IMR-90 (cell line): ENCODE data around the gene C17orf107. TPM values are rescaled to one million over a fixed set of nuclear protein-coding genes. Genes with fewer than 3 reads are reported as not detected.

Source experiments
- ATAC-seq: fragments of 200-7000 bp; cut with Tn5 transposase; 2 replicates; pipeline ENCODE4 v1.9.1; 2020; ENCODE audit warnings: low read depth, mild to moderate bottlenecking, moderate library complexity
- BruUV-seq: library from RNA; stranded (reverse); fragments of 400-500 nt; replicated peaks from 2 replicates; lab custom pipeline; 2021; lab: Mats Ljungman, UMichigan
- CTCF ChIA-PET: fragments of 300-600 bp; formaldehyde crosslinking; extraction: SDS; loops from one replicate; lab custom pipeline; 2021; ENCODE audit warnings: antibody characterized with exemption; lab: Yijun Ruan, JAX
- POLR2A ChIA-PET: fragments of 300-600 bp; sonication (Branson Sonifier 250); formaldehyde crosslinking; loops from one replicate; lab custom pipeline; 2022; ENCODE audit warnings: antibody characterized with exemption; ENCODE audit not compliant: unreplicated experiment; lab: Charles Lee
- DNase-seq: peaks from one replicate; pipeline ENCODE4 v3.0.0; 2013
- H2AFZ ChIP-seq: replicated peaks from 2 replicates; pipeline ENCODE3; 2013; ENCODE audit warnings: low read length, mild to moderate bottlenecking; ENCODE audit not compliant: poor library complexity
- H2AK5ac ChIP-seq: 2 replicates; pipeline ENCODE4 v1.6.1; 2013; ENCODE audit warnings: low read depth, low read length, inconsistent platforms
- H2AK9ac ChIP-seq: replicated peaks from 2 replicates; pipeline ENCODE3; 2013; ENCODE audit warnings: mild to moderate bottlenecking, low read depth, low read length, moderate library complexity; ENCODE audit not compliant: poor library complexity
- H2BK120ac ChIP-seq: 2 replicates; pipeline ENCODE4 v1.6.1; 2013; ENCODE audit warnings: low read depth, low read length, inconsistent platforms
- H2BK15ac ChIP-seq: 3 replicates; pipeline ENCODE4 v1.6.1; 2013; ENCODE audit warnings: low read depth, low read length, inconsistent platforms
- H2BK20ac ChIP-seq: 2 replicates; pipeline ENCODE4 v1.6.1; 2013; ENCODE audit warnings: low read depth, mild to moderate bottlenecking, inconsistent platforms, low read length, moderate library complexity
- H2BK5ac ChIP-seq: 2 replicates; pipeline ENCODE4 v1.6.1; 2013; ENCODE audit warnings: mild to moderate bottlenecking, low read depth, low read length, inconsistent platforms; ENCODE audit not compliant: poor library complexity, severe bottlenecking
- H3K14ac ChIP-seq: replicated peaks from 2 replicates; pipeline ENCODE4 v1.6.1; 2013; ENCODE audit warnings: low read depth, low read length, inconsistent platforms
- H3K18ac ChIP-seq: 2 replicates; pipeline ENCODE4 v1.6.1; 2013; ENCODE audit warnings: low read depth, low read length, control low read depth
- H3K23ac ChIP-seq: 2 replicates; pipeline ENCODE4 v1.6.1; 2013; ENCODE audit warnings: low read depth, low read length, inconsistent platforms
- H3K27ac ChIP-seq: 2 replicates; pipeline ENCODE4 v1.5.1; 2013; ENCODE audit warnings: mild to moderate bottlenecking, control low read depth, low read length; ENCODE audit not compliant: insufficient read depth
- H3K27me3 ChIP-seq: 2 replicates; pipeline ENCODE4 v1.6.1; 2013; ENCODE audit warnings: low read length; ENCODE audit not compliant: control insufficient read depth, insufficient read depth
- H3K36me3 ChIP-seq: 2 replicates; pipeline ENCODE4 v1.6.1; 2013; ENCODE audit warnings: low read length, mixed read lengths; ENCODE audit not compliant: control insufficient read depth, insufficient read depth
- H3K4ac ChIP-seq: 2 replicates; pipeline ENCODE4 v1.6.1; 2013; ENCODE audit warnings: low read depth, low read length, inconsistent platforms
- H3K4me1 ChIP-seq: 2 replicates; pipeline ENCODE4 v1.6.1; 2013; ENCODE audit warnings: low read length, mixed read lengths; ENCODE audit not compliant: control insufficient read depth, insufficient read depth
- H3K4me2 ChIP-seq: 2 replicates; pipeline ENCODE4 v1.6.1; 2013; ENCODE audit warnings: low read depth, mild to moderate bottlenecking, control low read depth, low read length, moderate library complexity
- H3K4me3 ChIP-seq: 2 replicates; pipeline ENCODE4 v1.5.1; 2013; ENCODE audit warnings: low read depth, mild to moderate bottlenecking, control low read depth, low read length, moderate library complexity; ENCODE audit not compliant: insufficient read depth
- H3K56ac ChIP-seq: 2 replicates; pipeline ENCODE4 v1.6.1; 2013; ENCODE audit warnings: low read length, inconsistent platforms; ENCODE audit not compliant: insufficient read depth; ENCODE audit errors: extremely low read depth
- H3K79me1 ChIP-seq, 2 experiments: 2 replicates each; pipeline ENCODE4 v1.6.1; 2013; ENCODE audit warnings: low read length in 2 of 2, inconsistent platforms in 1 of 2, low read depth in 1 of 2
- H3K9ac ChIP-seq: 2 replicates; pipeline ENCODE4 v1.6.1; 2013; ENCODE audit warnings: low read depth, low read length, control low read depth
- H3K9me1 ChIP-seq: 2 replicates; pipeline ENCODE4 v1.6.1; 2013; ENCODE audit warnings: low read length, inconsistent platforms; ENCODE audit not compliant: insufficient read depth
- H3K9me3 ChIP-seq: 2 replicates; pipeline ENCODE4 v1.6.1; 2013; ENCODE audit warnings: low read length; ENCODE audit not compliant: control insufficient read depth, insufficient read depth
- H4K20me1 ChIP-seq: 2 replicates; pipeline ENCODE4 v1.6.1; 2013; ENCODE audit warnings: low read length, inconsistent platforms; ENCODE audit not compliant: insufficient read depth
- H4K5ac ChIP-seq: 2 replicates; pipeline ENCODE4 v1.6.1; 2013; ENCODE audit warnings: mild to moderate bottlenecking, low read depth, low read length, control low read depth
- H4K8ac ChIP-seq, 2 experiments: 2 replicates each; pipeline ENCODE4 v1.6.1; 2013; ENCODE audit warnings: low read depth in 2 of 2, low read length in 2 of 2, control low read depth in 1 of 2, inconsistent platforms in 1 of 2
- H4K91ac ChIP-seq: 2 replicates; pipeline ENCODE4 v1.6.1; 2013; ENCODE audit warnings: low read depth, low read length, inconsistent platforms; ENCODE audit not compliant: insufficient read depth
- CEBPB ChIP-seq: IDR thresholded peaks from 2 replicates; pipeline ENCODE4 v1.6.1; 2012; ENCODE audit warnings: low read depth, low read length, improper control_type of control experiment
- CHD1 ChIP-seq: IDR thresholded peaks from 2 replicates; pipeline ENCODE4 v1.6.1; 2012; ENCODE audit warnings: low read depth, low read length, improper control_type of control experiment
- FOS ChIP-seq: fragments of 150-350 bp; IDR thresholded peaks from 2 replicates; pipeline ENCODE4 v1.6.1; 2016; ENCODE audit warnings: low read depth, low read length
- MAFK ChIP-seq: IDR thresholded peaks from 2 replicates; pipeline ENCODE4 v1.6.1; 2012; ENCODE audit warnings: low read depth, low read length, improper control_type of control experiment
- MXI1 ChIP-seq: IDR thresholded peaks from 2 replicates; pipeline ENCODE4 v1.6.1; 2012; ENCODE audit warnings: low read depth, mild to moderate bottlenecking, low read length, moderate library complexity, borderline replicate concordance
- POLR2A ChIP-seq: IDR thresholded peaks from 2 replicates; pipeline ENCODE4 v1.6.1; 2012; ENCODE audit warnings: mild to moderate bottlenecking, low read depth, low read length
- SMC3 ChIP-seq: fragments of 150-350 bp; IDR thresholded peaks from 2 replicates; pipeline ENCODE4 v1.6.1; 2016; ENCODE audit warnings: low read depth, mild to moderate bottlenecking, antibody characterized with exemption, low read length, moderate library complexity
- USF2 ChIP-seq: fragments of 150-350 bp; IDR thresholded peaks from 2 replicates; pipeline ENCODE4 v1.6.1; 2017; ENCODE audit warnings: mild to moderate bottlenecking, antibody characterized with exemption, low read length, low read depth
- WGBS, 2 experiments: methylation state at CpG; one replicate each; pipeline versions ENCODE4 v1.1.5 to v1.1.7; 2013; ENCODE audit warnings: missing lambda C conversion rate in 2 of 2; ENCODE audit not compliant: insufficient read length in 1 of 2; ENCODE audit errors: extremely low coverage in 2 of 2; 5-methylcytosine and 5-hydroxymethylcytosine counted together
- dilution Hi-C: fragments of 300-500 bp; cut with HindIII; formaldehyde crosslinking; loops from one replicate; pipeline ENCODE4 v1.14.3; 2018; ENCODE audit warnings: low sequenced_read_pairs; ENCODE audit not compliant: unreplicated experiment
- in situ Hi-C: fragments of 300-500 bp; cut with MboI; formaldehyde crosslinking; loops from 3 replicates; pipeline ENCODE4 v1.14.3; 2019; ENCODE audit warnings: low sequenced_read_pairs, inconsistent platforms, mixed read lengths
- intact Hi-C: fragments of 100-400 bp; cut with micrococcal nuclease; formaldehyde crosslinking; loops from 2 replicates; pipeline ENCODE4 v1.10.0; 2022
- polyA plus RNA-seq, 3 experiments: library from polyadenylated mRNA; depleted of rRNA; stranded (reverse); fragments of >200 nt; gene quantifications; 2 replicates each; pipeline ENCODE4 v1.2.3, GENCODE V29; 2012; ENCODE audit warnings: low replicate concordance in 1 of 3
- total RNA-seq: library from RNA; depleted of rRNA; stranded (reverse); fragments of >200 nt; gene quantifications from 2 replicates; pipeline ENCODE4 v1.2.3, GENCODE V29; 2012
- TF ChIP-seq, protein P1 (sequence below): fragments of 150-350 bp; IDR thresholded peaks from 2 replicates; pipeline ENCODE4 v1.6.1; 2016; ENCODE audit warnings: low read depth, mild to moderate bottlenecking, low read length, moderate library complexity, borderline replicate concordance

The C17orf107 gene
- total and polyA plus RNA-seq, 2 of the 4 experiments (the other 2 are of a cell fraction), result 0.54 to 0.82 TPM

- Histone ChIP-seq H3K9me3 (no peaks in the 10 kb centered on the region), H3K36me3 (peaks cover 49% of the 10 kb centered on the region), H3K4me1 (peaks cover 18% of the 10 kb centered on the region), H2BK120ac (peak overlapping the region; percentile 85; the same call in 1 of the 2 replicates), H3K79me1 (peaks cover 22 to 65% of the 10 kb centered on the region in 2 experiments; a peak in 3 of 4 replicates), H3K4me2 (peak overlapping the region; percentile 72), H4K91ac (peak overlapping the region; percentile 93; the same call in 1 of the 2 replicates), H3K14ac (peak overlapping the region; percentile 69), H4K8ac (peak overlapping the region; percentile 82 to 99), H3K4ac (peak overlapping the region; percentile 92), H3K9ac (peak overlapping the region; percentile 84), H3K27me3 (no peaks in the 10 kb centered on the region), H3K23ac (peak overlapping the region; percentile 79), H2BK20ac (no peak overlapping the region), H2AFZ (peak overlapping the region; percentile 89), H2BK15ac (no peak overlapping the region), H3K9me1 (peaks cover 15% of the 10 kb centered on the region; the same call in 1 of the 2 replicates), H3K18ac (no peak overlapping the region), H2BK5ac (peak overlapping the region; percentile 55), H3K27ac (peak overlapping the region; percentile 78), H4K5ac (peak overlapping the region; percentile 72), H2AK5ac (peak overlapping the region; percentile 93), H3K56ac (peak overlapping the region; percentile 90), H3K4me3 (peak overlapping the region; percentile 68), H4K20me1 (peaks cover 45% of the 10 kb centered on the region), H2AK9ac (peak overlapping the region; percentile 99)
- peak; percentile 52 for ATAC-seq
- in situ Hi-C loops (no loop called here), dilution Hi-C loops (no loop called here), intact Hi-C loops (loop anchor here (1.0 kb wide), 1 partner anchor 31 kb away; no protein-coding TSS in a partner anchor)
- ChIA-PET POLR2A (interaction anchor here (0.6 to 2.0 kb wide), 2 partner anchors 8 to 26 kb away, joined by 3 to 14 read pairs; partner anchors contain the start of gene SPAG7), CTCF (interaction anchor here (1.6 kb wide), 1 partner anchor 27 kb away, joined by 3 read pairs; the partner anchor contains the start of gene SPAG7)
- DNase-seq, result no peak
- peak; percentile 8 for TF ChIP-seq POLR2A
- TF ChIP-seq USF2, result no peak
- TF ChIP-seq FOS, result no peak
- no peak for TF ChIP-seq SMC3
- TF ChIP-seq MXI1, result peak; percentile 4; the same call in 1 of the 2 replicates
- TF ChIP-seq MAFK, result no peak
- TF ChIP-seq CHD1, result no peak
- peak; percentile 73 for TF ChIP-seq CEBPB
- TF ChIP-seq, protein P1, sequence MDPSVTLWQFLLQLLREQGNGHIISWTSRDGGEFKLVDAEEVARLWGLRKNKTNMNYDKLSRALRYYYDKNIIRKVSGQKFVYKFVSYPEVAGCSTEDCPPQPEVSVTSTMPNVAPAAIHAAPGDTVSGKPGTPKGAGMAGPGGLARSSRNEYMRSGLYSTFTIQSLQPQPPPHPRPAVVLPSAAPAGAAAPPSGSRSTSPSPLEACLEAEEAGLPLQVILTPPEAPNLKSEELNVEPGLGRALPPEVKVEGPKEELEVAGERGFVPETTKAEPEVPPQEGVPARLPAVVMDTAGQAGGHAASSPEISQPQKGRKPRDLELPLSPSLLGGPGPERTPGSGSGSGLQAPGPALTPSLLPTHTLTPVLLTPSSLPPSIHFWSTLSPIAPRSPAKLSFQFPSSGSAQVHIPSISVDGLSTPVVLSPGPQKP, result no peak
- no CpG with 5 or more reads among the region's 29 CpGs for WGBS, 2 experiments
- BruUV-seq, result TSS peak; percentile 83
Observed at GRCh38 chr17:4940555-4941318, 41.4 kb downstream of the C17orf107 start.
